DMS53 treated with DMSO at 0.1 percent for 48 hours (cell line): ENCODE results near the gene ARHGEF12.
"Not testable (repeated sequence)": the region's sequence is repeated elsewhere in the genome, so short reads cannot be mapped to it uniquely, and the experiment has no call there.

Experiments
- DNase-seq: peaks from one replicate; lab custom pipeline; 2025; ENCODE audit not compliant: unreplicated experiment; lab: John Stamatoyannopoulos, UW

The ARHGEF12 gene

GRCh38 chr11:120482149-120482548 lies 145.9 kb downstream of the ARHGEF12 start:
- no peak for DNase-seq

- no peak for DNase-seq
Observed at GRCh38 chr11:120484722-120485121, 148.5 kb downstream of the ARHGEF12 start.

GRCh38 chr11:120486138-120486537 lies 149.9 kb downstream of the ARHGEF12 start:
- DNase-seq, result no peak

- DNase-seq, result no peak
Observed at GRCh38 chr11:120489799-120490198, 153.6 kb downstream of the ARHGEF12 start.

DNA sequence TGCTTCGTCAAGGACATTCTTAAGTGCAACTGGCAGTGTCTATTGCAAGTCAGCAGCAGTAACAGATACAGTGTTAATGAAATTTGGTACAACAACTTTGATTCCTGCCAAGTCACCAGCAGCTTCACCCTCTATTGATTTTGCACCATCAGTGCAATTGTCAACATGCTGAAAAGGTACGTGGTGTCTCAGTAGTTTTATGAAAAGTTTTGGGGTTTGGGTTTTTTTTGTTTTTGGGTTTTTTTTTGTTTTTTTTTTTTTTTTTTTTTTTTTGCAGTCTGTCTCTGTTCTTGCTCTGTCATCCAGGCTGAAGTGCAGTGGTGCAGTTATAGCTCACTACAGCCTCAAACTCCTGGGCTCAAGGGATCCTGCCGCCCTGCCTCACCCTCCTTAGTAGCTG lies 156.3 kb downstream of the ARHGEF12 start:
- no peak for DNase-seq

- no peak for DNase-seq
Observed at GRCh38 chr11:120494595-120494994, 158.4 kb downstream of the ARHGEF12 start.

DNA sequence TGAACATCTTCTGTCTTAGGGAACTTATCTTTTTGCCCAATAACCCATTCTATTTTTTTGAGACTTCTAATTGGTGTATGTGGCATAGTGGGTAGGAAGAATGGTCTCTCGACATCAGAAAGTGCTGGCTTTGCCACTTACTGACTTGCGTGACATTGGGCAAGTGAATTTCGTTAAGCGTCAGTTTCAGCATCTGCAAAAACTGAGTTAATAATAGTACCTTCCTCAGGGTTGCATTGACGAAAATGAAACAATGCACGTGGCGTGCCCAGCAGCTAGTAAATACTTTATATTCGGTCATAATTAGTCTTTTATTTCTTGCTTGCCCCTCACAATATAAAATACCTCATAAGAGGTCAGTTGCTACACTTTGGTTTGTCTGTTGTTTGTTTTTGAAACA lies 162.9 kb downstream of the ARHGEF12 start:
- no peak for DNase-seq

GRCh38 chr11:120499859-120500258 lies 163.6 kb downstream of the ARHGEF12 start:
- DNase-seq, result no peak

- DNase-seq, result no peak
Observed at GRCh38 chr11:120500414-120501071, 164.3 kb downstream of the ARHGEF12 start.

DNA sequence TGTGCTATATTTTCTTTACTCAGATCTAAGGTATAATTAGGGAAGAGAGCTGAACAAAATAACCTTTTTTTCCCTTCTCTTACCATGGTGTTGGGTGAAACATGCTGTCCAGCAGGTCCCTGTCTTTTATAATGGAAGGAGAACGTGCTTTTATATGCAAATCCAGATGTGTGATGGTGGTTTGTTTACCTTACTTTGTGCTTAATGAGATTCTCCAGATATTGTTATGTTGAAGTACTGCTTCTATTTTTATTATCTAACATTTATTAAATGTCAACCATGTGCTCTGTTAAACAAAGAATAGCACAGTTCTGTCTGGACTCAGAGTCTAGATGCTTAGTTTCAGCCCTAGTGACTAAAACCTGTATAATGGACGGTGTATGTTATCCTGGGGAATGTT lies 165.2 kb downstream of the ARHGEF12 start:
- DNase-seq, result no peak

DNA sequence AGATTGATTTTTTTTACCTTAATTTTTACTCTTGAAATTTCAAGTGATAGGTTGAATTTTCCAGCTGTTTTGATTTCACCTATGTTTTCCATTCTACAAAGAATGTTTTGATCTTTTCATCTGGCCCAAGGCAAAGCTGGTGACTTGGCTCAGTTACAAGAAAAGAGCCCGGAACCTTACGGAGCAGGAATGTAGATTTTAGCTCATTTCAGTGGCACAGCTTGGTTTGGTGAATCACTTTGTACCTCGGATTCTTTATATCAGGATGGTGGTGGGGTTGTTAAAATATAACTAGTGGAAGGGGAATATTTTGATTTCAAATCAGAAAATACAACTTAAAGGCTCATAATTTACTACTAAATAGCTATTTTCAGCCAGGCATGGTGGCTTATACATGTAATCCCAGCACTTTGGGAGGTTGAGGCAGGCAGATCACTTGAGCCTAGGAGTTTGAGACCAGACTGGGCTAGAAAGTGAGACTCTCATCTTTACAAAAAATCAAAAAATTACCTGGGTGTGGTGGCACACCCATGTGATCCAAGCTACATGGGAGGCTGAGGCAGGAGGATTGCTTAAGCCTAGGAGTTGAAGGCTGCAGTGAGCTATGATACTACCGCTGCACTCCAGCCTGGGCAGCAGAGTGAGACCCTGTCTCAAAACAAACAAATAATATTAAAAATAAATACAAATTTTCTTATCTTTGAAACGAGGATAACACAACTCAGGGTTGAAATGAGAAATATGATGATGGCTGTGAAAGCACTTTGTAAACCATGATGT lies 166.0 kb downstream of the ARHGEF12 start:
- no peak for DNase-seq

- not testable (repeated sequence) for DNase-seq
Observed at GRCh38 chr11:120503529-120503928, 167.3 kb downstream of the ARHGEF12 start.

- DNase-seq, result no peak
Observed at GRCh38 chr11:120505801-120506425, 169.7 kb downstream of the ARHGEF12 start.

GRCh38 chr11:120509346-120510053 lies 173.3 kb downstream of the ARHGEF12 start:
- no peak for DNase-seq

- DNase-seq, result no peak
Observed at GRCh38 chr11:120510406-120511115, 174.3 kb downstream of the ARHGEF12 start.

- peak; percentile 65 for DNase-seq
Observed at GRCh38 chr11:120511116-120511819, 175.1 kb downstream of the ARHGEF12 start, which contains the start of gene GRIK4. Gene GRIK4, plus strand, starts transcription at chr11:120511748. Its CDS starts 148,571 bp downstream, at chr11:120660319.

GRCh38 chr11:120511820-120512738 lies 175.9 kb downstream of the ARHGEF12 start:
- DNase-seq, result no peak

DNA sequence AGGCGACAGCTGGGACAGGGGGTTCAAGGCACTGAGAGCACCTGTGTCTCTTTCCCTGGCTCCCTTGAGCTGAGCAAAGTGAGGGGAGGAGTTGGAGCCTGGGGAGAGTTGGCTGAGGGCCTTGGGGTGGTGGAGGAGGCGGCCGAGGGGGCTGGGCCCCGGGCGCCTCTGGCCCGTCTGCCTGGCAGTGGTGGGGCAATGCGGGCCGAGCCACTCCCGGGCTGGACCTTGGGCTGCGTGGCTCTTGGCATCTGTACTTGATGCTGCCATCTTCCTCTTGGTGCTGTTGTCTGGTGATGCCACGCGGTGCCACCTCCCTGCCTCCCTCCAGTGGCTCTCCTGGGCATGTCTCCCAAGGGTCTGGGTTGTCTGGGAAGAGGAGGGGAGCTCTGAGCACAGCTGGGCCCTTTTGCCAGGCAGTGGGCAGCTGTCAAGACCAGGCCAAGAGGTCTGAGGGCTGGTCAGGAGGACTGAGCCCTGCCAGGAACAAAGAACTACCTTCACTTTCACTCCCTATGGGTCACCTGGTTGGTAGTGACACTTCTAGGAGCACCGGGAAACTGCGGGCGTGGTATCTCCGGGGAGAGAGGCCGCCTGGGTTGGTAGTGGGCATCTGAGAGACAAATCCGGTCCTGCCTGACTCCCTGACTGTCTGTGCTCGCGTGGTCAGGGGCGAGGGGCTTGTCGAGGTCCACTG lies 176.7 kb downstream of the ARHGEF12 start:
- no peak for DNase-seq
